ENCODE results near the gene RELL2.

Gene RELL2

DNA sequence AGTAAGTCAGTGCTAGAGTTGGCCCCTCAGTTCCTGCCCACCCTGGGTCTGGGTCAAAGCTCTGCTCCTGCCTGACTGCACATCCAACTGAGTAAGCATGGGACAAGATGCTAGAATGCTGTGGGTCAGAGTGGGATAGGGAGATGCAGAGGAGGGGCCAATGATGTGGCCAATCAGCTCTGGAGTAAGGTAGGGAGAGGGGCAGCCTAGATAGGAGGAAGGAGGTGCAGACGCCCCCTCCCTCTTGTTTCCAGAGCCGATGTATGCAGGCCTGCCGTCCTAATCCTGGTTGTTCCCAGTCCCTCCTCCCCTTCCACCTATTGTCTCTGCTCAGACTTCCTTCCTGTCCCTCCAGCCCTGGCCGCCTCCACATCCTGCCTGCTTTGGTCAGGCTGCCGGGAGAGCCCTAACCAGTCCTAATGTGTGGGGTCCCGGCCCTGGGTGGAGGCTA, 44.0 kb downstream of the RELL2 start:
- no peak for DNase-seq

DNA sequence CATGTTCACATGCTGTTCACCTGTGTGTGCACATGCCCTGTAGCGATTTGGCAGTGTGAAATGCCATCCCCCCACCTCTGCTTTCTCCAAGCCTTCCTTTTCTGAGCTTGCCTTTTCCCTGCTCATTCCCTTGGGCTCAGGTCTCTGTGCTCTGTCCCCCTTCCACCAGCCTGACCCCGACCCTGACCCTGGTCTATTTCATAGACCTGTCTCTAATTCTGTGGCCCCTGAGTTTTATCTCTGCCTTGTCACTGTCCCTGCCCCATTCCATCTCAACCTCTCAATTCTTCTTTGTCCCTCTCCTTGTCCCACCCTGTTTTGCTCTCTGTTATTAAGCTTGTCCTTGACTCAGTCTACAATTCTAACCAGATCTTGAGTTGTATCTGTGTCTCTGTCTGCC, 44.5 kb downstream of the RELL2 start:
- no peak for DNase-seq

DNA sequence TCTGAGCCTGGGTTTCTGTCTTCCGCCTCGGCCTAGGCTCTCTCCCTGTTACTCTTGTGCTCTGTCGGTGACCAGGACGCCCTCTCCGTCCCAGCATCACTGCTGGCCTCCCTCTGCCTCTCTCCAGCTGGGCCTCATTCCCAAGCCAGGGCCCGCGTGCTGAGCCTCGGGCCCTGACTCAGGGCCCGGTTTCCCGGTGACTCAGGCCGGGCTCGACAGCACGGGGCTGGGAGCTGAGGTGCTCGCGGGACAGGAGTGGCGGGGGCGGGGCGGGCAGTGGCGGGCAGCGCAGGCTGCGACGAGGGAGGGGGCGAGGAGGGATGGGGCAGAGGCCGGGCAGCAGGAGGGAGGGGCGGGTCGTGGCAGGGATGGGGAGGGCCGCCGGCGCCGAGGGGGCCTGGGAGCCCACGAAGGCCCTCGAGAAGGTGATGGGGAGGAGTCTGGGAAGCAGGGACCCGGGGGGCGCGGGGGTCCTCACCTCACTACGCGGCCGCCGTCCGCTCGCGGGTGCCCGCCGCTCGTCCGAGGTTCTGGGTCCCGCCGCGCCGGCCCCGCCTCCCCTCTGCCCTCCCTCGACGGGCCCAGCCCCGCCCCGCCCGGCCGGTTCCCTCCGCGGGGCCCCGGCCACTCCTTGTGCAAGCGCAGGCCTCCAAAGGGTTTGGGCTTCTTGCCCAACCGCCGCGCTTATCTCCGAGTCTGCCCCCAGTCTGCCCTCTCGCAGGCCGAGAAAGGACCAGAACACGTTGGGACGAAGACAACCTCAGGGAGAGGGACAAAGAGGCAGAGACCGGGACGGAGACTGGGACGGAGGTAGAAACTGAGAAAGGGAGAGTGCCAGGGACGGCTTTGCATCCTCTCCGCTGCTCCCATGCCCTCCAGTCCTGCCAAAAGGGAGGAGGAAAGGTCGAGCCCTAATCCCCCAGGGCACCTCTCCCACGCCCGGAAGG, 45.2 kb downstream of the RELL2 start, which contains the start of gene ARAP3:
ARAP3 (minus strand) TSS at position 536 of the 947 bp plus-strand sequence. CDS start 1,744 bp downstream, outside the sequence.
- peak in 1 of 2 experiments; percentile 15 for DNase-seq

DNA sequence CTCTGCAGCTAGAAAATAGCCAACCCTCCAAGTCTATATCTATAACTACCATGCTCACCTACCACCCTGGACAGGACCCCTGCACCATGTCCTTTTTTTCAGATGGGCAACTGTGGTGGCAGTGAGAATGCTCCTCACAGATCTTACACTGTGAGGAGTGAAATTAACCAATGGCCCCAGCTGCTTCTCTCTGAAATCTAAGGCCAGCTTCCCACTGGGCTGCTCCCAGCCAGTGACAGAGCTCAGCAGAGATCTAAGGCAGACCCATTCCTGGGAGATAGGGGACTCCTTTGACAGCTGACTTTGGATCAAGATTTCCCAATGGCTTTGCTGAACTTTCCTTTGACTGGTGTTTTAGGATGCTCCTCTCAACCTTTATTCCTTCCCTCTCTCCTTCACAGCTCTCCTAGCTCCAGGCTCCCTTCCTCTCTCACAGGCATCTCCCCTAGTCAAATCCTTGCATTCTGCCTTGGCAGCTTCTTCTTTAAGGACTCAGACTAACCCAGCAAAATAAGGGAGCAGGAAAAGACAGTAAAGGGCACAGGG, 46.9 kb downstream of the RELL2 start:
- no peak for DNase-seq

DNA sequence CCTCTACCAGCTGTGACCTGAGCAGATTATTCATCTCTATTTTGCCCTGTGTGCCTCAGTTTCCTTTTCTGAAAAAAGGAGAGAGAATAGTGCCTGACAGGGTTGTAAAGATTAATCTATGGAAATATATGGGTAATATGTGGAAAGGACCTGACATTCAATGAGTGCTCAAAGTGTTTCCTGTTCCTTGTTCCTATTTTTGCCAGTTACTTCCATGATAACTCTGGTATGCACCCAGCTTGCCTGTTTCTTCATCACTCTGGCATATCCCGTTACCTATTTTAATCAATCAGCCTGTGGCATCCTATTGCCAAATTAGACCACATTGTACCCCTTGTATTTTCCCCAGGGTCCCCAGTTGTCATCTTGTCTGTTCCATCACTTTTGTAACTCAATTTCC, 48.8 kb downstream of the RELL2 start:
- no peak for DNase-seq

DNA sequence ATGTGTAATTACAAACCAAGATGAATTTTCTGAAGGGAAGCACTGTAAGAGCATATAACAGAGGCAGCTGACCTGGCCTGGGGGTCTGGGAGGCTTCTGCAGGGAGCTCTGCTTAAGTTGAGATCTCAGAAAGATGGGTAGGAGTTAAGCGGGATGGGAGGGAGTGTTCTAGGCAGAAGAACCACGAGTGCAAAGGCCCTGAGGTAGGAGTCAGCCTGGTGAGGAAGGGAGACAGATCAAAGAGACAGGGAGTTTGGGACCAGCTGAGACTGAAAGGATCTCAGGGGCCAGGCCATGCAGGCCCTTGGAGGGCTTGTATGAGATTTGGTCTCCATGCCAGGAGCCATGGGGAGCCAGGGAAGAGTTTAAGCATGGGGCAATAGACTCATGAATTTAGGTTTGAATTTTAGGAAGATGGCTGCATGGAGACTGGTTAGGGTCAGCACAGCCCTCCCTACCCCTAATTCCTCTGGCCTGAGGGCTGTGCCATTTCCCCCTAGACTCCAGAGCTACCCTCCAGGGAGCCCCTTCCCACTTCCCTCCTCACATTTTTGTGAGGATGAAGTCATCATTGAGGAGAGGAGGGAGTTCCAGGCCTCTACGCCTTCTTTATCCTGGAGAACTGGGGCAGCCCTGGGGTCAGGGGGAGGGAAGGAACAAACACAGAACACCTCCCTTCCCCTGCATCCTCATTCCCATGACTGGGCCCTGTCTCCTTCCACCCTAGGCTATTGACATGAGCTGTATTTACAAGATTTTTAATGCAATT, 50.0 kb downstream of the RELL2 start:
- no peak for DNase-seq
